GM21423 (cell line): ENCODE results near the gene MPPED2.

Experiments
- ATAC-seq: cut with Tn5 transposase; IDR thresholded peaks from one replicate; pipeline ENCODE4 v1.9.1; 2021; ENCODE audit warnings: mild to moderate bottlenecking, moderate library complexity; ENCODE audit not compliant: unreplicated experiment

Gene MPPED2

GRCh38 chr11:30423886-30424285, 162.3 kb downstream of the MPPED2 start:
- ATAC-seq: no peak

- no peak for ATAC-seq
These were observed 162.9 kb downstream of the MPPED2 start for GRCh38 chr11:30423279-30423648.

- ATAC-seq: no peak
These were observed 163.5 kb downstream of the MPPED2 start for GRCh38 chr11:30422447-30423278.

- ATAC-seq: no peak
These were observed 165.8 kb downstream of the MPPED2 start for GRCh38 chr11:30420233-30420787.

- ATAC-seq: no peak
These were observed 171.3 kb downstream of the MPPED2 start for GRCh38 chr11:30414806-30415205.

GRCh38 chr11:30414244-30414643, 171.9 kb downstream of the MPPED2 start:
- ATAC-seq: no peak

GRCh38 chr11:30412509-30412908, 173.6 kb downstream of the MPPED2 start:
- no peak for ATAC-seq

- no peak for ATAC-seq
These were observed 174.8 kb downstream of the MPPED2 start for GRCh38 chr11:30411383-30411782.

GRCh38 chr11:30406978-30407762, 179.0 kb downstream of the MPPED2 start:
- no peak for ATAC-seq

- no peak for ATAC-seq
These were observed 180.8 kb downstream of the MPPED2 start for GRCh38 chr11:30405385-30405784.

- ATAC-seq: no peak
These were observed 182.0 kb downstream of the MPPED2 start for GRCh38 chr11:30404136-30404535.

- ATAC-seq: no peak
These were observed 190.4 kb downstream of the MPPED2 start for GRCh38 chr11:30395751-30396150.

- ATAC-seq: no peak
These were observed 193.1 kb downstream of the MPPED2 start for GRCh38 chr11:30393012-30393411.

GRCh38 chr11:30392221-30392784, 193.8 kb downstream of the MPPED2 start:
- ATAC-seq: no peak

GRCh38 chr11:30388957-30389356, 197.2 kb downstream of the MPPED2 start:
- no peak for ATAC-seq

GRCh38 chr11:30387891-30388861, 198.0 kb downstream of the MPPED2 start:
- no peak for ATAC-seq

- no peak for ATAC-seq
These were observed 204.3 kb downstream of the MPPED2 start for GRCh38 chr11:30381879-30382278.

- no peak for ATAC-seq
These were observed 205.3 kb downstream of the MPPED2 start for GRCh38 chr11:30380846-30381245.

GRCh38 chr11:30377347-30377746, 208.8 kb downstream of the MPPED2 start:
- no peak for ATAC-seq

GRCh38 chr11:30370164-30370563, 216.0 kb downstream of the MPPED2 start:
- ATAC-seq: no peak
